GDM1 (cell line): ENCODE data around the gene ZBTB40.

ENCODE experiments used
- DNase-seq: peaks from one replicate; lab custom pipeline; 2025; lab: John Stamatoyannopoulos, UW

ZBTB40 gene

DNA sequence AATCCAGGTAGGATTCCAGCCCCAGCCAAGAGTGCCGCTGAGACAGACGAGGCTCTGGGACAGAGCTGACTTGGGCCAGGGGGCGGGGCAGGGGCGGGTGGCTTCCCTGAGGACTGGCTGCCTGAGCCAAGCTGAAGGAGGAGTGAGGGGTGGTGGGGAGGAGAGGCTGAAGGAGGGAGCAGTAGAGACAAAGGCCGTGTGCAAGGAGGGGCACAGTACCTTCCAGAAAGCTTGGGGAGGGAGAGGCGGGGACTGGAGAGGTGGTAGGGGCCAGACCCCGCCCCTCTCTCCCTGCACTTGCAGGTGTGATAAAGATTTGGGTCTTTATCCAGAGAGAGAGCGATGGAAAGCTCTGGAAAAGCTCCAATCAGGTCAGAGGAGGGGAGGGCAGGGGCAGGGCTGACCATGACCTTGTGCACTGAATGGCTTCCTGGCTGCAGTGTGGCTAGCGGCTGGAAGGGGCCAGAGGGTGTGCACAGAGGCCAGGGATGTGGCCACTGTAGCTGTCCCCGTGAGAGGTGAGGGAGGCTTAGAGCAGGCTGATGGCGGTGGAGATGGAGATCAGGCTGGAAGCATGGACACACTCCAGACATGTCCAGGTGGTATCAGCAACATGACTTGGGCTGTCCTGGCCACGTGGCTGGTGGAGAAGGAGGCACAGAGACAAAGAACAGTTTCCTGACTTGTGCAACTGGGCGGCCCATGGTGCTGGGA, 104.9 kb downstream of the ZBTB40 start:
- no peak for DNase-seq

DNA sequence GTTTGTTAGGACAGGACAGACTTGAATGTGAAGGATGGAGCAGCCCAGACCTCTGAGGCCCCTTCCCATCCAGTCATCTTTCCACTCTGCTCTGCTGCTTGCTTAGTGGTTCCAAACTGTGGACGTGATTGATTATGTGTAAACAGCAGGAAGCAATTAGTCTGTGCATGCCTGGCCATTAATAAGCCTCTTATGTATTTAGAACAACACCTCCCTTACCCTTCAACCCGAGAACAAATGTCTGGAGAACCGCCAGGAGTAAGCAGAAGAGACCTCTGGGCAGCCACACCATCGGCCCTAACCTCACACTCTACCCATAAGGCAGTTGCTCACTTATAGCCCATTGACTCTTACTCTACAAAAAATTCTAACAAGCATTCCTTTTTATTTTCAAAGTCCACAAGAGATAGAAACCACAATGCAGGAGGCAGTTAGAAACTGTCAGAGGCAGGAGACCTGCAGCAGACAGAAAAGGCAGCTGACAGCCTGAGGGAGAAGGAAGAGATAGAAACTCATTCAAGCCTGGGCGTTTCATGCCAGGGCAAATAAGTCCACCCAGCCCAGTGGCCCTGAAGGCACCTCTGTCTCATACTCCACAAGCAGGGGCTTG, 105.8 kb downstream of the ZBTB40 start:
- DNase-seq: no peak

DNA sequence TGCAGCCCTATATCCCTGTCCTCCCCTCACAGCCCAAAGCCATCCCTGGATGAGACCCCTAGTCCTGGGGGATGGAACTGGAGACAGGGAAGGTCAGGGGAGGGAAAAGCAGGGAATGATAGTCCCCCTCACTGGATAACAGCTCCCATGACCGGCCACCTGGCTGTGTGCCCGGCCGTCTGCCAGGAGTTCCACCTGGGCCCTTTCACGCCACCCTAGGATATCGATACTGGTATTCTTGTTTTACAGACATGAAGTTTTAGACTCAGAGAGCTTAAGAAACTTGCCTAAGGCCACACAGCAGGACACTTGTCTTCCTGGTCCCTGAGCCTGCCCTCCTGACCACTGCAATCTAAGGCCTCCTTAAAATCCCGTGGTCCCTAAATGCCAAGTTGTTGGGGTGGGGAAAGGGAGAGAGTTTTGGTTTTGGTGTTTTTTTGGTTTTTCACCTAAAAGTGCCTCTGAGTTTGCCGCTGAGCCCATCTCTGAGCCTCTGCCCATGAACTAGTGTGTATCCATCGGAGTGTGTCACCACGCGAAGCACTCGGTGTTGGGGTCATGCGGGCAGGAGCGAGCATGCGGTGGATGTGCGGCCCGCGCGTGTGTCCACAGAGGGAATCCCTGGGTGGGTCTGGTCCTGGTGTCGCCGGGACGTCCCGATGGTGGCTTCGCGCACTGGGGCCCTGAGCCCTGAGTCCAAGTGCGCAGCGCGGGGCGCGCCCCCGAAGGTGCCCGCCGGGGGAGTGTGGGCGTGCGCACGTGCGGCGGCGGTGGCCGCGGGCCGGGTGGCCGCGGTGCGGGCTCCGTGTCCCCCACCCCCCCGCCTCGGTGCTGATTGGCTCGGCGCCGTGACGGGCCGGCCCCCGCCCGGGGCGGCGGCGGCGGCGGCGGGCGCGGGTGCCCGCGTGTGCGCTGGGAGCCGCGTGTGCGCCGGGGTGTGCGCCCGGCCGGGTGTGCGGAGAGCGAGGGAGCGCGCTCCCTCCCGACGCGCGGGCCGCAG, 111.2 kb downstream of the ZBTB40 start, which contains the start of gene EPHA8:
TSS of gene EPHA8 (plus strand) at position 906 of the 1,000 bp plus-strand sequence. CDS start 147 bp downstream, outside the sequence.
- DNase-seq: no peak

DNA sequence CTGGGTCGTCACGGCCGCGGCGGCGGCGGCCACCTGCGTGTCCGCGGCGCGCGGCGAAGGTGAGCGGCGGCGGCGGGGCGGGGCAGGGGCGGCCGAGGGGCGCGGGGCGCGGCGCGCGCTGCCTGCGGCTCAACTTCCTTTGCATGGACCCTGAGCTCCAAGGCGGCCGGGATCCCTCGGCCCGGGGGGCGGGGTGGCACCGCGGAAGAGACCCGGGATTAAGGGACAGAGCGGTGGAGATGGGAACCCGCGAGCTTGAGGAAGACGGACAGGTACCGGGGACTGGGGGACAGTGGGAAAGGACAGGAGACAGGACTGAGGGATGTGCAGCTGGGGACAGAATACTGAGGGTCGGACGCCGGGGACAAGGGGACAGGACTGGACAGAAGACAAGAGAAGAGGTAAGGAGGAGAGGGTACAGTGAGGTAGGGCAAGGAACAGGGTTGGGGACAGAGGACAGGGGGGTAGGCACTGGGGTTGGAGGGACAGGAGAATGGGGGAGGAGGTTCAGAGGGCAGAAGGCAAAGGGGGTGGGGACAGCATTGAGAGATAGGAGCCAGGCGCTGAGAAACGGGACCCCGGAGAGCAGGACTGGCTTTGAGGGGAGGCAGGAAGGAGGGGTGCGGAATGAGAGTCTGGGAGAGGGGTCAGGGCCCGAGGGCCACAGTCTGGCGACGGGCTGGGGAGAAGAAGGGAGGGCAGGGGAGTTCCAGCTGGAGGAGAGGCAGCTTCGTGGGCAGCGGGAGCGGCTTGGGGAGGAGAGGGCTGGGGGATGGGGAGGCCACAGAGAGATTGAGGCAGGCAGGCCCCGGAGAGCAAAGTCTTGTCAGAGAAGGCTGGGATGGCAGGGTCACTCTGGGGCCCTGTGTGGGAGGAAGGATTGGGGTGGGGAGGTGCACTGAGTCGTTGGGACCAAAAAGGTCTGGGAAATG, 112.3 kb downstream of the ZBTB40 start:
- no peak for DNase-seq

DNA sequence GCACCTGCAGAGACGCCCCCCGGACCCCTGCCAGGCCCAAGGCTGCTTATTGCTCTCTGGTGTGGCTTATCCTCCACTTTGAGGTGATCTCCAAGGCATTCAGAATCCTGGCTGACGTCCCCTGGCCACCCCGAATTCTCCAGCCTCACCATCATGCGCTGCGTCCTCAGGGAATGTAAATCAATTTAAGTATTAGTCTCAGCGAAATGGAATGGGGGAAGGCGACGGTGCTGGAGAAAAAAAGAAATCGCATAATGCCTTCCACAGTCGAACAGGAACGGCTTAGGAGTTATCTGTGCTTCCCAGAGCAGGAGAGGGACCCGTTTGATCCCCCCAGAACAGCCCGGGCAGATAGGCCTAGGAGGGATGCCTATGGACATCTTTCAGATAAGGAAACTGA, 114.5 kb downstream of the ZBTB40 start:
- no peak for DNase-seq

DNA sequence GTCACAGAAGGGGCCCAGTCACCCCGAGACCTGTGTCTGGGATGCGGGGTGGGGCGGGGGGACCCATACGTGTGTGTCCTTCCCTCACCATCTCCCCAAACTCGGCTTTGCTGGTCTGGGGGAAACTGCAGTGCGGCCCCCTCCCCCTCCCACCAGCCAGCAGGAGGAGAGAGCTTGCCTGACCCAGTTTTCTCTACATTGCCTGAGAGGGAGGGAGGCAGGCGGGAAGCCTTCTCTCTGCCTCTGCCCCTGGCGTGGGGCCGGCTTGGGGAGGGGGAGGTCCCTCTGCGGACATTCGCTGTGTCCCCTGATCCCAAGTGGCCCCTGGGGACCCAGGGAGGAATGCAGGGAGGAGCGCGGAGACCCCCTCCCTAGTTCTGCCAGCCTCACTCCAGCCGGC, 115.5 kb downstream of the ZBTB40 start:
- no peak for DNase-seq

DNA sequence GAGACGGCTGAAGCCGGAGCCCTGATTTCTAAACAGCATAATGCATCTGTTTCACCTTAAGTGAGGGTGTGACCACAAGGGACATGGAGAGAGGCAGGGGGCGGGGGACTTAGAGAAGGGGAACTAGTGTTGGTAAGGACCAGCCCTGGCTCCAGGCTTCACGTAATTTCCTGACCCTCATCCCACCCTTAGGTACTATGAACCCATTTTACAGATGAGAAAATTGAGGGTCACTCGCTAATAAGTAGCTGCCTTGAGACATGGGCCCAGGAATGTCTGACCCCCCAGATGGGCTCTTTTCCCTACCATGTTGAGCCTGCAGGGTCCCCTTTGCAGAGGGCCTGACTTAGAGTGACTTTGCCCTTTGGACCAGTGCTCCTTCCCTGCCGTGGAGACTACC, 116.3 kb downstream of the ZBTB40 start:
- no peak for DNase-seq

DNA sequence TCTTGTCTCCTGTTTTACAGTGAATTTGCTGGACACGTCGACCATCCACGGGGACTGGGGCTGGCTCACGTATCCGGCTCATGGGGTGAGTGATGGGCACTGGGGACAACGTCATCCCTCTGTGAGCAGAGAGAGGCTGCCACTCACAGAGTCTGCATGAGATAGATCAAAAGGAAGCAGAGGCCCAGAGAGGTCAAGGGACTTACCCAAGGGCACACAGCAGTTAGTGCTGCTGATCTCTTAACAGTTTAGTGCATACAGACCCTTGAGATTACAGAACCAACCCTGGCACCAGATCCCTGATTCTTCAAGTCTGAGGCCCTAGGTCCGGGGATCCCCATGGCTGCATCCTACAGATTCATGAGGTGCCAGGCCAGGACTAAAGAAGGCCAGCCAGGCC, 117.6 kb downstream of the ZBTB40 start:
- DNase-seq: no peak

DNA sequence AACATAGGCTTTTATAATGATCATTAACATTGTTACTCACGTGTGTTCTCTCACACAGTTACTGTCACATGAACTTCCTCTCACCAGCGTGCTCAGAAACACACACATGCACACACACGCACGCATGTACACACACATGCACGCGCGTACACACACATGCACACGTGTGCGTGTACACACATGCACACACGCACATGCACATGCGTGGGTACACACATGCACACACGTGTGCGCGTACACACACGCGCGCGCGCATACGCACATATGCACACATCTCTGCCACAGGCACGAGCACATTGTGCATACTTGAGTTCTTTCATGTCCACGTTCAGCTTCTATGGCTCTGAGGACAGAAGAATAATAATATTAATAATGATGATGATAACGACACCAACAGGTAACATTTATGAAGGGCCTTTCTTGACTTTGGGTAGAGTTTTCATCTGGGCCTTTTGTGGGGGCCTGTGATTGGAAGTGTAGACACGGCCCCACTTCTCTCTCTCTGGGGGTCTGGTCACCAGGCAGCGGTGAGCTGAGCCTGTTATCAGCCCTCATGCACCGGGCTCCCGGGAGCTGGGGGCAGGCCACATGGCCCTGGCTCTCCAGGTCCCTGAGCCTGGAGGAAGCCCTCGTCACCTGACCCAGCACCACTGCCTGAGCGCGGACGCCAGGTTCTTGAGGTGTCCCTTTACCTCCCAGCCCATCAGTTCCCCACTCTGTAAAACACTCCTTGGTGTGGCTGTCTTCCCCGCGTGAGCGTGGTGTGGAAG, 118.7 kb downstream of the ZBTB40 start:
- DNase-seq: no peak

DNA sequence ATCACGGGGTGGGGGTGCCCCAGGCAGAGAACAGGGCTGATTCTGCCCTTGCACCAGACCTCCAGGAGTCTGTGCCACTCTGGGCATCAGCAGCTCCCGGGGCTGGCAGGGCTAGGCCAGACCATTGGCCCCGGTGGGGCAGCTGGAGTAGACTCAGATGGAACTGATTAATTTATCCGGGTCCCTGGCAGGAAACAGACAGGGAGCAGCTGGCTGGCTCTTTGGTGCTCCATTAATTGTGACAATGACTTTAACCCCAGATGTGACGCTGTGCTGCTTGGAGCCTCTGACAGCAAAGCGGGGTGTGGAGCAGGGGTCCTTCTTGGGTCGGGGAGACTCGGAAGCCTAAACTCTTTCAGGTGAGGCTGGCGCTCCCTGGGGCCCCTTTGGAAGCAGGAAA, 121.2 kb downstream of the ZBTB40 start:
- no peak for DNase-seq

DNA sequence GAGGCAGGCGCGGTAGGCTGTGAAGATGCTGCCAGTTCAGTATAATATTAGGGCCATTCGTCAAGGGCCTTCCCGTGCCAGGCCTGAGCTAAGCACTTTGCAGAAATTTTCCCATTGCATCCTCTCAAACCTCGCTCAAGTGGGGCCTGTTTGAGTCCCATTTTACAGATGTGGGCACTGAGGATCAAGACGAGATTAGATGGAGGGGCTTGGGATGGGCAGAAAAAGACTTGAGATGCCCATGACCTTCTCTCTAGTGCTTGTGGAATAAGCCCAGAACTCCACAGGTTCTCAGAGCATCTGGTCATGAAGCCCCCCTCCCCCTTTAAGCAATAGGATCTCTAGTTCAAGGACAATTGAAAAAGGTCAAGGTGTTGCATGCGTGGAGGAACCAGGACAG, 121.6 kb downstream of the ZBTB40 start:
- no peak for DNase-seq

DNA sequence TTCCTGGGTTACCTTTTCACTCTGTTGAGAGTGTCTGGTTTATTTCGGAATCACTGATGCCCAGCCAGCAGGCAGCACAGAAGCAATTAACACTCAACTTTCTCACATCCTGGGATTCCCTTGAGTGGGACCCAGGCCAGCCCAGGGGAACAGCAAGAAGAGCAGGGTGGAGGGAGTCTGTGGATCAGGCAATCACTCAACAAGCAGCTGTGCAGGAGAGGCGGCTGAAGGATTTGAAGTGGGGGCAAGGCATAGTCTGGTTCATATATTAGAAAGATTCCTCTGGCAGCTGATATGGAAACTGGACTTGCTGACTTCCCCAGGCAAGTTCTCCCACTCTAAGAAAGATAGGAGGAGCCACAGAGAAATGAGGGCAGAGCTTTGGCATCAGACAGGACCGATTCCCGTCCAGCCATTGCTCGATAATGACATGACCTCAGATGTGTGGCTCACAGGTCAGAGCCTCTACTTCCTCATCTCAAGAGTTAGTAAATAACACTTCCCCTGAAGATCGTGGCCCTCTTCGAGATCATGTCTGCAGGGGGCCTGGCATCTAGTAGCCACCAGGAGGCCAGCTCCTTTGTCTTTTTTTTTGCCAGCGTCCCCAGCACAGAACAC, 124.0 kb downstream of the ZBTB40 start:
- DNase-seq: no peak

DNA sequence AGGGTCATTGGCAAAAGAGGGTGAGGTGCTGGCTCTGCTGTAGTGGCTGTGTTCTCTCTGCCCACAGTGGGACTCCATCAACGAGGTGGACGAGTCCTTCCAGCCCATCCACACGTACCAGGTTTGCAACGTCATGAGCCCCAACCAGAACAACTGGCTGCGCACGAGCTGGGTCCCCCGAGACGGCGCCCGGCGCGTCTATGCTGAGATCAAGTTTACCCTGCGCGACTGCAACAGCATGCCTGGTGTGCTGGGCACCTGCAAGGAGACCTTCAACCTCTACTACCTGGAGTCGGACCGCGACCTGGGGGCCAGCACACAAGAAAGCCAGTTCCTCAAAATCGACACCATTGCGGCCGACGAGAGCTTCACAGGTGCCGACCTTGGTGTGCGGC, 124.5 kb downstream of the ZBTB40 start:
- no peak for DNase-seq

DNA sequence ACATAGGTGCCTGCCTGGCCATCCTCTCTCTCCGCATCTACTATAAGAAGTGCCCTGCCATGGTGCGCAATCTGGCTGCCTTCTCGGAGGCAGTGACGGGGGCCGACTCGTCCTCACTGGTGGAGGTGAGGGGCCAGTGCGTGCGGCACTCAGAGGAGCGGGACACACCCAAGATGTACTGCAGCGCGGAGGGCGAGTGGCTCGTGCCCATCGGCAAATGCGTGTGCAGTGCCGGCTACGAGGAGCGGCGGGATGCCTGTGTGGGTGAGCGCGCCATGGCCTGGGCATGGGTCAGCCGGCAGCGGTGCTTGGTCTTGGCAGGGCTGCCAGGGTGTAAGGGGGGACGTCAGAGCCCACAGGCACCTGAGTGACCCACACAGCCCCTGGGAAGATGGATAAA, 125.0 kb downstream of the ZBTB40 start:
- DNase-seq: no peak

DNA sequence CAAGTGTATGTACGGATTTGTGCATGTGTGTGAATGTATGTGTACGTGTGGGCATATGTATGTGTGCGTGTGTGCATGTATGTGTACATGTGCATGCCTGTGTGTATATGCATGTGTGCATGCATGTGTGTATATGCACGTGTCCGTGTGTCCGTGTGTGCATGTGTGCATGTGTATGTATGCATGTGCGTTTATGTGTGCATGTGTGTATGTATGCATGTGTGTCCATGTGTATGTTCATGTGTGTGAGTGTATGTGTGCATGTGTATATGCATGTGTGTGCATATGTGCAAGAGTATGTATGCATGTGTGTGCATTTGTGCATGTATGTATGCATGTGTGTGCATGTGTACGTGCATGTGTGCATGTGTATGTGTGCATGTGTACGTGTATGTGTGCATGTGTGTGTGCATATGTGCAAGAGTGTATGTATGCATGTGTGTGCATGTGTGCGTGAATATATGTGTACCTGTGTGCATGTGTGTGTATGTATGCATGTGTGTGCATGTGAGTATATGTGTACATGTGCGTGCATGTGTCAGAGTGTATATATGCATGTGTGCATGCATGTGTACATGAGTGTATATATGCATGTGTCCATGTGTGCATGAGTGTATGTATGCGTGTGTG, 127.2 kb downstream of the ZBTB40 start:
- no peak for DNase-seq

DNA sequence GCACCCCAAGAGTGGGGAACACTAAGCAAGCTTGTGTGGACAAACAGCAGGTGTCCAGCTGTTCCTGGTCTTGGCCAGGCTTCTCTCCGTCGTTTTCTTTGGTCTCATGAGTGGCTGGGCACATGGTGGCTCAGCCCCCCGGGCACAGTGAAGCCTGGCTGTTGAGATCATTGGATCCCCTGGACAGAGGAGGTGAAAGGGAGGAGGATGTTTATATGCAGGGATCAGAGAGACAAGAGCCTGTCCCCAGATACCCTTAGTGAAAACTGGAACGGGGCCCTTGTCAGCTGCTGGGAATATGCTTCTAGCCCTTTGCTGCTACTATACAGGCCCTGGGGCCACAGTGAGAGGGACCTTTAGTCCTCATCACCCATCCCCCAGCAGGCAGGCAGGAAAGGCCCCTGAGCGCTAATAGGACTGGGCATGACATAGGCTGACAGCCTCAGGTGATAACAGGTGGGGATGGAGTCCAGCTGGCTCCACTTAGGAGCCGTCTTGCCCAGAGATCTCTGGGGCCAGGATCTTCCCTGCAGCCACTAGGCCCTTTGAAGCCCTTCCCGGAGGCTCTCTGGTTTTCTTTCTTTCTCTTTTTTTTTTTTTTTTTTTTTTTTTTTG, 128.0 kb downstream of the ZBTB40 start:
- DNase-seq: no peak
